K562 (cell line): Measurements from ENCODE around the gene ZFAND3. TPM values are rescaled to one million over a fixed set of nuclear protein-coding genes. Genes with fewer than 3 reads are reported as not detected.

Experiments
- CBFA2T3 ChIP-seq: fragments of 450-650 bp; IDR thresholded peaks from 2 replicates; pipeline ENCODE4 v1.6.1; 2017
- SREBF2 ChIP-seq: sonication (generic); formaldehyde crosslinking; IDR thresholded peaks from 2 replicates; pipeline ENCODE4 v1.4.0; 2020; ENCODE audit warnings: mild to moderate bottlenecking, missing genetic modification reagents
- ZC3H11A ChIP-seq: IDR thresholded peaks from 2 replicates; pipeline ENCODE4 v1.6.1; 2012; ENCODE audit warnings: low read depth, low read length, improper control_type of control experiment
- ZNF41 ChIP-seq: fragments of 250-450 bp; sonication (Bioruptor Pico); conservative IDR thresholded peaks from 2 replicates; pipeline ENCODE4 v1.4.0; 2020; ENCODE audit warnings: mild to moderate bottlenecking
- ZNF583 ChIP-seq: fragments of 250-450 bp; sonication (Bioruptor Pico); IDR thresholded peaks from 2 replicates; pipeline ENCODE4 v1.4.0; 2020
- ZNF830 ChIP-seq: fragments of 250-450 bp; sonication (Bioruptor Pico); IDR thresholded peaks from 2 replicates; pipeline ENCODE4 v1.5.0; 2021; ENCODE audit warnings: mild to moderate bottlenecking
- polyA plus RNA-seq, 8 experiments: library from polyadenylated mRNA; depleted of rRNA in 4 of 8; stranded (reverse) in 5 of 8; unstranded in 3 of 8; fragments of >200 nt; fragmentation: Nextera tagmentation in 2 of 8; fragmentation: Illumina TruSeq in 1 of 8; extraction: Ambion mirVana in 2 of 8; extraction: Trizol in 1 of 8; gene quantifications; 2 replicates each; pipeline versions ENCODE4 v1.2.1 to v1.2.3, GENCODE V29; 2011 to 2014; ENCODE audit warnings: inconsistent platforms in 1 of 8, missing spikeins in 1 of 8
- total RNA-seq, 7 experiments: library from RNA; depleted of rRNA in 6 of 7; stranded (reverse); fragments of >200 nt in 6 of 7; fragmentation: Illumina TruSeq in 2 of 7; extraction: Trizol in 2 of 7; gene quantifications; 2 replicates each; pipeline versions ENCODE4 v1.2.1 to v1.2.3, GENCODE V29; 2011 to 2021; ENCODE audit warnings: low replicate concordance in 1 of 7
- TF ChIP-seq, protein P1 (sequence below): fragments of 450-650 bp; IDR thresholded peaks from 2 replicates; pipeline ENCODE4 v1.6.1; 2016; ENCODE audit warnings: mild to moderate bottlenecking
- TF ChIP-seq, protein P2 (sequence below): IDR thresholded peaks from 3 replicates; pipeline ENCODE4 v1.6.1; 2011; ENCODE audit warnings: borderline replicate concordance, mild to moderate bottlenecking; ENCODE audit not compliant: insufficient read length, insufficient read depth
- TF ChIP-seq, protein P3 (sequence below), 3 experiments: fragments of 200-800 bp in 1 of 3; fragments of 250-450 bp in 1 of 3; fragments of 450-650 bp in 1 of 3; sonication (Bioruptor Pico) in 1 of 3; sonication (Bioruptor generic) in 1 of 3; formaldehyde crosslinking in 1 of 3; IDR thresholded peaks; 2 replicates each; pipeline versions ENCODE4 v1.6.1 to v1.8.0; 2016 to 2022; ENCODE audit warnings: mild to moderate bottlenecking in 2 of 3, missing genetic modification characterization in 2 of 3, missing compliant biosample characterization in 1 of 3, moderate library complexity in 1 of 3
- TF ChIP-seq, protein P4 (sequence below), 2 experiments: fragments of 150-350 bp in 1 of 2; IDR thresholded peaks; 2 replicates each; pipeline ENCODE4 v1.6.1; 2012 to 2016; ENCODE audit warnings: low read depth in 2 of 2, low read length in 2 of 2, mild to moderate bottlenecking in 1 of 2, moderate library complexity in 1 of 2
- TF ChIP-seq, protein P5 (sequence below): sonication (generic); formaldehyde crosslinking; IDR thresholded peaks from 2 replicates; pipeline ENCODE4 v1.8.0; 2023; ENCODE audit warnings: mild to moderate bottlenecking, missing genetic modification reagents

Gene ZFAND3
- total and polyA plus RNA-seq, 9 of the 15 experiments (the other 6 are each of a cell fraction or from before 2014, with no cell fraction given): 0.81 to 26.6 (median 11.8) TPM

DNA sequence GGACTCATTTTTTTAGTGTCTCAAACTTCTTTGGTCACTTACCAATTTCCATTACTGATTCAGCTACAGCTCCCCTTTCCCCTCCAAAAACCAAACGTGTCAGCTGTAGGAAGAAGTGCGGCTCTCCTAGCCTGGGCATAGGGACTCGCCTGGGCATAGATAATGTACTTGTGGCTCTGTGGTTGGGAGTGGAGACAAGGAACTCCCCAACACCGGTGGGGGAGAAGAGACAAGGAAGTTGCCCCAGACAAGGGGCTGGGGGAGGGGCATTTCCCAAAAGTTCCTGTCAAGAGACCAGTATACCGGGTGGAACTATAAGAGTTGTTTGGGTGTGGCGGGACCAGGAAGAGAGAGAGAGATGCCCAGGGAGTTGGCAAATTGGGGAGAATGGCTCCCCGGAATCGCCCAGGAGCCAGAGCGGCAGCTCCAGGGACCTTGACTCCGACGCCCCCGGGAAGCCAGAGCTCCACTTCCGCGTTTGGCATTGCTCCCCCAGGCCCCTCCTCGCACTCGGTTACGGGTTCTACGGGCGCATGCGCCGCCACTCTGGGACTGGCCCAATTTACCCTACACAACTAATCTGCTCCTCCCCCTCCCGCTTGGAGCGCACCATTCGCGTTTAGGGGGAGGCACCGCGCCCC, 871 bp upstream of the ZFAND3 start (continued):
- TF ChIP-seq ZC3H11A (no peak), CBFA2T3 (no peak), ZNF41 (CRISPR knock-in tag) (peak; percentile 48; the same call in 1 of the 2 replicates), SREBF2 (CRISPR knock-in tag) (no peak), ZNF830 (CRISPR knock-in tag) (no peak), ZNF583 (CRISPR knock-in tag) (no peak)
- TF ChIP-seq, protein P1, sequence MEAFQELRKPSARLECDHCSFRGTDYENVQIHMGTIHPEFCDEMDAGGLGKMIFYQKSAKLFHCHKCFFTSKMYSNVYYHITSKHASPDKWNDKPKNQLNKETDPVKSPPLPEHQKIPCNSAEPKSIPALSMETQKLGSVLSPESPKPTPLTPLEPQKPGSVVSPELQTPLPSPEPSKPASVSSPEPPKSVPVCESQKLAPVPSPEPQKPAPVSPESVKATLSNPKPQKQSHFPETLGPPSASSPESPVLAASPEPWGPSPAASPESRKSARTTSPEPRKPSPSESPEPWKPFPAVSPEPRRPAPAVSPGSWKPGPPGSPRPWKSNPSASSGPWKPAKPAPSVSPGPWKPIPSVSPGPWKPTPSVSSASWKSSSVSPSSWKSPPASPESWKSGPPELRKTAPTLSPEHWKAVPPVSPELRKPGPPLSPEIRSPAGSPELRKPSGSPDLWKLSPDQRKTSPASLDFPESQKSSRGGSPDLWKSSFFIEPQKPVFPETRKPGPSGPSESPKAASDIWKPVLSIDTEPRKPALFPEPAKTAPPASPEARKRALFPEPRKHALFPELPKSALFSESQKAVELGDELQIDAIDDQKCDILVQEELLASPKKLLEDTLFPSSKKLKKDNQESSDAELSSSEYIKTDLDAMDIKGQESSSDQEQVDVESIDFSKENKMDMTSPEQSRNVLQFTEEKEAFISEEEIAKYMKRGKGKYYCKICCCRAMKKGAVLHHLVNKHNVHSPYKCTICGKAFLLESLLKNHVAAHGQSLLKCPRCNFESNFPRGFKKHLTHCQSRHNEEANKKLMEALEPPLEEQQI: no peak
- TF ChIP-seq, protein P2, sequence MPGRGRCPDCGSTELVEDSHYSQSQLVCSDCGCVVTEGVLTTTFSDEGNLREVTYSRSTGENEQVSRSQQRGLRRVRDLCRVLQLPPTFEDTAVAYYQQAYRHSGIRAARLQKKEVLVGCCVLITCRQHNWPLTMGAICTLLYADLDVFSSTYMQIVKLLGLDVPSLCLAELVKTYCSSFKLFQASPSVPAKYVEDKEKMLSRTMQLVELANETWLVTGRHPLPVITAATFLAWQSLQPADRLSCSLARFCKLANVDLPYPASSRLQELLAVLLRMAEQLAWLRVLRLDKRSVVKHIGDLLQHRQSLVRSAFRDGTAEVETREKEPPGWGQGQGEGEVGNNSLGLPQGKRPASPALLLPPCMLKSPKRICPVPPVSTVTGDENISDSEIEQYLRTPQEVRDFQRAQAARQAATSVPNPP: no peak
- TF ChIP-seq, protein P3, sequence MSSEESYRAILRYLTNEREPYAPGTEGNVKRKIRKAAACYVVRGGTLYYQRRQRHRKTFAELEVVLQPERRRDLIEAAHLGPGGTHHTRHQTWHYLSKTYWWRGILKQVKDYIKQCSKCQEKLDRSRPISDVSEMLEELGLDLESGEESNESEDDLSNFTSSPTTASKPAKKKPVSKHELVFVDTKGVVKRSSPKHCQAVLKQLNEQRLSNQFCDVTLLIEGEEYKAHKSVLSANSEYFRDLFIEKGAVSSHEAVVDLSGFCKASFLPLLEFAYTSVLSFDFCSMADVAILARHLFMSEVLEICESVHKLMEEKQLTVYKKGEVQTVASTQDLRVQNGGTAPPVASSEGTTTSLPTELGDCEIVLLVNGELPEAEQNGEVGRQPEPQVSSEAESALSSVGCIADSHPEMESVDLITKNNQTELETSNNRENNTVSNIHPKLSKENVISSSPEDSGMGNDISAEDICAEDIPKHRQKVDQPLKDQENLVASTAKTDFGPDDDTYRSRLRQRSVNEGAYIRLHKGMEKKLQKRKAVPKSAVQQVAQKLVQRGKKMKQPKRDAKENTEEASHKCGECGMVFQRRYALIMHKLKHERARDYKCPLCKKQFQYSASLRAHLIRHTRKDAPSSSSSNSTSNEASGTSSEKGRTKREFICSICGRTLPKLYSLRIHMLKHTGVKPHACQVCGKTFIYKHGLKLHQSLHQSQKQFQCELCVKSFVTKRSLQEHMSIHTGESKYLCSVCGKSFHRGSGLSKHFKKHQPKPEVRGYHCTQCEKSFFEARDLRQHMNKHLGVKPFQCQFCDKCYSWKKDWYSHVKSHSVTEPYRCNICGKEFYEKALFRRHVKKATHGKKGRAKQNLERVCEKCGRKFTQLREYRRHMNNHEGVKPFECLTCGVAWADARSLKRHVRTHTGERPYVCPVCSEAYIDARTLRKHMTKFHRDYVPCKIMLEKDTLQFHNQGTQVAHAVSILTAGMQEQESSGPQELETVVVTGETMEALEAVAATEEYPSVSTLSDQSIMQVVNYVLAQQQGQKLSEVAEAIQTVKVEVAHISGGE (CRISPR knock-in tag; IDR thresholded peaks at IDR 0.05): peak in 1 of 3 experiments; percentile 64; a peak in 2 of 6 replicates
- TF ChIP-seq, protein P4, sequence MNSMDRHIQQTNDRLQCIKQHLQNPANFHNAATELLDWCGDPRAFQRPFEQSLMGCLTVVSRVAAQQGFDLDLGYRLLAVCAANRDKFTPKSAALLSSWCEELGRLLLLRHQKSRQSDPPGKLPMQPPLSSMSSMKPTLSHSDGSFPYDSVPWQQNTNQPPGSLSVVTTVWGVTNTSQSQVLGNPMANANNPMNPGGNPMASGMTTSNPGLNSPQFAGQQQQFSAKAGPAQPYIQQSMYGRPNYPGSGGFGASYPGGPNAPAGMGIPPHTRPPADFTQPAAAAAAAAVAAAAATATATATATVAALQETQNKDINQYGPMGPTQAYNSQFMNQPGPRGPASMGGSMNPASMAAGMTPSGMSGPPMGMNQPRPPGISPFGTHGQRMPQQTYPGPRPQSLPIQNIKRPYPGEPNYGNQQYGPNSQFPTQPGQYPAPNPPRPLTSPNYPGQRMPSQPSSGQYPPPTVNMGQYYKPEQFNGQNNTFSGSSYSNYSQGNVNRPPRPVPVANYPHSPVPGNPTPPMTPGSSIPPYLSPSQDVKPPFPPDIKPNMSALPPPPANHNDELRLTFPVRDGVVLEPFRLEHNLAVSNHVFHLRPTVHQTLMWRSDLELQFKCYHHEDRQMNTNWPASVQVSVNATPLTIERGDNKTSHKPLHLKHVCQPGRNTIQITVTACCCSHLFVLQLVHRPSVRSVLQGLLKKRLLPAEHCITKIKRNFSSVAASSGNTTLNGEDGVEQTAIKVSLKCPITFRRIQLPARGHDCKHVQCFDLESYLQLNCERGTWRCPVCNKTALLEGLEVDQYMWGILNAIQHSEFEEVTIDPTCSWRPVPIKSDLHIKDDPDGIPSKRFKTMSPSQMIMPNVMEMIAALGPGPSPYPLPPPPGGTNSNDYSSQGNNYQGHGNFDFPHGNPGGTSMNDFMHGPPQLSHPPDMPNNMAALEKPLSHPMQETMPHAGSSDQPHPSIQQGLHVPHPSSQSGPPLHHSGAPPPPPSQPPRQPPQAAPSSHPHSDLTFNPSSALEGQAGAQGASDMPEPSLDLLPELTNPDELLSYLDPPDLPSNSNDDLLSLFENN (IDR thresholded peaks at IDR 0.05; ENCODE audit: low read depth in 2 of 2, low read length in 2 of 2): peak in 1 of 2 experiments; percentile 56; a peak in 1 of 4 replicates
- TF ChIP-seq, protein P5, sequence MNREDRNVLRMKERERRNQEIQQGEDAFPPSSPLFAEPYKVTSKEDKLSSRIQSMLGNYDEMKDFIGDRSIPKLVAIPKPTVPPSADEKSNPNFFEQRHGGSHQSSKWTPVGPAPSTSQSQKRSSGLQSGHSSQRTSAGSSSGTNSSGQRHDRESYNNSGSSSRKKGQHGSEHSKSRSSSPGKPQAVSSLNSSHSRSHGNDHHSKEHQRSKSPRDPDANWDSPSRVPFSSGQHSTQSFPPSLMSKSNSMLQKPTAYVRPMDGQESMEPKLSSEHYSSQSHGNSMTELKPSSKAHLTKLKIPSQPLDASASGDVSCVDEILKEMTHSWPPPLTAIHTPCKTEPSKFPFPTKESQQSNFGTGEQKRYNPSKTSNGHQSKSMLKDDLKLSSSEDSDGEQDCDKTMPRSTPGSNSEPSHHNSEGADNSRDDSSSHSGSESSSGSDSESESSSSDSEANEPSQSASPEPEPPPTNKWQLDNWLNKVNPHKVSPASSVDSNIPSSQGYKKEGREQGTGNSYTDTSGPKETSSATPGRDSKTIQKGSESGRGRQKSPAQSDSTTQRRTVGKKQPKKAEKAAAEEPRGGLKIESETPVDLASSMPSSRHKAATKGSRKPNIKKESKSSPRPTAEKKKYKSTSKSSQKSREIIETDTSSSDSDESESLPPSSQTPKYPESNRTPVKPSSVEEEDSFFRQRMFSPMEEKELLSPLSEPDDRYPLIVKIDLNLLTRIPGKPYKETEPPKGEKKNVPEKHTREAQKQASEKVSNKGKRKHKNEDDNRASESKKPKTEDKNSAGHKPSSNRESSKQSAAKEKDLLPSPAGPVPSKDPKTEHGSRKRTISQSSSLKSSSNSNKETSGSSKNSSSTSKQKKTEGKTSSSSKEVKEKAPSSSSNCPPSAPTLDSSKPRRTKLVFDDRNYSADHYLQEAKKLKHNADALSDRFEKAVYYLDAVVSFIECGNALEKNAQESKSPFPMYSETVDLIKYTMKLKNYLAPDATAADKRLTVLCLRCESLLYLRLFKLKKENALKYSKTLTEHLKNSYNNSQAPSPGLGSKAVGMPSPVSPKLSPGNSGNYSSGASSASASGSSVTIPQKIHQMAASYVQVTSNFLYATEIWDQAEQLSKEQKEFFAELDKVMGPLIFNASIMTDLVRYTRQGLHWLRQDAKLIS (CRISPR knock-in tag): peak; percentile 72; the same call in 1 of the 2 replicates
